Measurements from ENCODE around the gene PTPRR.

The PTPRR gene

GRCh38 chr12:70835948-70836347 lies 84.6 kb downstream of the PTPRR start:
- TF ChIP-seq SIN3A (IDR thresholded peaks at IDR 0.05; ENCODE audit: borderline replicate concordance, insufficient read depth, low read length), result no peak
- no peak for TF ChIP-seq TAF1 (IDR thresholded peaks at IDR 0.05; ENCODE audit: borderline replicate concordance, insufficient read depth, low read length)
- no peak for TF ChIP-seq FOXP2 (optimal IDR thresholded peaks at IDR 0.05; ENCODE audit: borderline replicate concordance, extremely low read depth, extremely low read length, insufficient read depth)
- no peak for TF ChIP-seq POLR2AphosphoS5 (IDR thresholded peaks at IDR 0.05; ENCODE audit: low read depth, low read length)
- no peak for TF ChIP-seq REST (IDR thresholded peaks at IDR 0.05; ENCODE audit: insufficient read depth in 1 of 2, low read depth in 2 of 2, low read length in 2 of 2)

- TF ChIP-seq POLR2AphosphoS5 (IDR thresholded peaks at IDR 0.05; ENCODE audit: low read depth, low read length), result no peak
- no peak for TF ChIP-seq SIN3A (IDR thresholded peaks at IDR 0.05; ENCODE audit: borderline replicate concordance, insufficient read depth, low read length)
- no peak for TF ChIP-seq REST (IDR thresholded peaks at IDR 0.05; ENCODE audit: insufficient read depth in 1 of 2, low read depth in 2 of 2, low read length in 2 of 2)
- no peak for TF ChIP-seq TAF1 (IDR thresholded peaks at IDR 0.05; ENCODE audit: borderline replicate concordance, insufficient read depth, low read length)
- TF ChIP-seq FOXP2 (optimal IDR thresholded peaks at IDR 0.05; ENCODE audit: borderline replicate concordance, extremely low read depth, extremely low read length, insufficient read depth), result no peak
Observed at GRCh38 chr12:70831543-70831942, 89.0 kb downstream of the PTPRR start.

- TF ChIP-seq REST (IDR thresholded peaks at IDR 0.05; ENCODE audit: insufficient read depth in 1 of 2, low read depth in 2 of 2, low read length in 2 of 2) (no peak), SIN3A (IDR thresholded peaks at IDR 0.05; ENCODE audit: borderline replicate concordance, insufficient read depth, low read length) (no peak), FOXP2 (optimal IDR thresholded peaks at IDR 0.05; ENCODE audit: borderline replicate concordance, extremely low read depth, extremely low read length, insufficient read depth) (no peak), POLR2AphosphoS5 (IDR thresholded peaks at IDR 0.05; ENCODE audit: low read depth, low read length) (no peak)
Observed at GRCh38 chr12:70830221-70831061, 90.1 kb downstream of the PTPRR start.

GRCh38 chr12:70829070-70829469 lies 91.5 kb downstream of the PTPRR start:
- TF ChIP-seq SIN3A (IDR thresholded peaks at IDR 0.05; ENCODE audit: borderline replicate concordance, insufficient read depth, low read length) (no peak), POLR2AphosphoS5 (IDR thresholded peaks at IDR 0.05; ENCODE audit: low read depth, low read length) (no peak), FOXP2 (optimal IDR thresholded peaks at IDR 0.05; ENCODE audit: borderline replicate concordance, extremely low read depth, extremely low read length, insufficient read depth) (no peak), REST (IDR thresholded peaks at IDR 0.05; ENCODE audit: insufficient read depth in 1 of 2, low read depth in 2 of 2, low read length in 2 of 2) (no peak), TAF1 (IDR thresholded peaks at IDR 0.05; ENCODE audit: borderline replicate concordance, insufficient read depth, low read length) (no peak)
